Measurements from ENCODE around the gene ELMO1.

DNA sequence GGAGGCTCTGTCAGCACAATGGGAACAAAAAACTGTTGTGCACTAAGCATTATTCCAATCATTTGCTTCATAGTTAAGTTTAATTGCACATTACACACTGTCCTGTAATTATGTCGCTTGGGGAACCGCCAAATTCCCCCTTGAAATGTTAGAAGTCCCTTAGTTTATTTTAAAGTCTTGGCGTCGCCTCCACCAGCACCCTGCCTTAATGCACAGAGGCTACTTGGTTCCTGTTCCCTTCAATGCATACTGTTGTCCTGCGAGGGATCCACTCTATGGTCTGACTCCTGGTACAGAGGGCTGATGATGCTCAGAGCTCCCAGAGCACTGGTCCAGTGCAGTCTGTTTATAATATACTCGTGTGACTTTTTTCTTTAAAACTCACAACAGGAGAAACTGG lies 330.7 kb downstream of the ELMO1 start:
- TF ChIP-seq EHMT2 (IDR thresholded peaks at IDR 0.05; ENCODE audit: borderline replicate concordance, low read depth, low read length) (no peak), ESRRA (CRISPR knock-in tag; IDR thresholded peaks at IDR 0.05; ENCODE audit: low read depth) (no peak), NBN (conservative IDR thresholded peaks at IDR 0.05) (no peak), MAFK (conservative IDR thresholded peaks at IDR 0.05 in 1 of 2, IDR thresholded peaks at IDR 0.05 in 1 of 2; ENCODE audit: low read length in 2 of 2) (no peak), TAF1 (CRISPR knock-in tag; IDR thresholded peaks at IDR 0.05) (no peak), CHD4 (IDR thresholded peaks at IDR 0.05; ENCODE audit: borderline replicate concordance, low read length) (no peak), ZZZ3 (CRISPR knock-in tag; IDR thresholded peaks at IDR 0.05; ENCODE audit: borderline replicate concordance) (no peak), ZNF879 (CRISPR knock-in tag; IDR thresholded peaks at IDR 0.05) (no peak), GTF2F1 (IDR thresholded peaks at IDR 0.05; ENCODE audit: low read length) (no peak)
- TF ChIP-seq, protein P1, sequence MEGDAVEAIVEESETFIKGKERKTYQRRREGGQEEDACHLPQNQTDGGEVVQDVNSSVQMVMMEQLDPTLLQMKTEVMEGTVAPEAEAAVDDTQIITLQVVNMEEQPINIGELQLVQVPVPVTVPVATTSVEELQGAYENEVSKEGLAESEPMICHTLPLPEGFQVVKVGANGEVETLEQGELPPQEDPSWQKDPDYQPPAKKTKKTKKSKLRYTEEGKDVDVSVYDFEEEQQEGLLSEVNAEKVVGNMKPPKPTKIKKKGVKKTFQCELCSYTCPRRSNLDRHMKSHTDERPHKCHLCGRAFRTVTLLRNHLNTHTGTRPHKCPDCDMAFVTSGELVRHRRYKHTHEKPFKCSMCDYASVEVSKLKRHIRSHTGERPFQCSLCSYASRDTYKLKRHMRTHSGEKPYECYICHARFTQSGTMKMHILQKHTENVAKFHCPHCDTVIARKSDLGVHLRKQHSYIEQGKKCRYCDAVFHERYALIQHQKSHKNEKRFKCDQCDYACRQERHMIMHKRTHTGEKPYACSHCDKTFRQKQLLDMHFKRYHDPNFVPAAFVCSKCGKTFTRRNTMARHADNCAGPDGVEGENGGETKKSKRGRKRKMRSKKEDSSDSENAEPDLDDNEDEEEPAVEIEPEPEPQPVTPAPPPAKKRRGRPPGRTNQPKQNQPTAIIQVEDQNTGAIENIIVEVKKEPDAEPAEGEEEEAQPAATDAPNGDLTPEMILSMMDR (CRISPR knock-in tag; IDR thresholded peaks at IDR 0.05): no peak
- TF ChIP-seq, protein P2, sequence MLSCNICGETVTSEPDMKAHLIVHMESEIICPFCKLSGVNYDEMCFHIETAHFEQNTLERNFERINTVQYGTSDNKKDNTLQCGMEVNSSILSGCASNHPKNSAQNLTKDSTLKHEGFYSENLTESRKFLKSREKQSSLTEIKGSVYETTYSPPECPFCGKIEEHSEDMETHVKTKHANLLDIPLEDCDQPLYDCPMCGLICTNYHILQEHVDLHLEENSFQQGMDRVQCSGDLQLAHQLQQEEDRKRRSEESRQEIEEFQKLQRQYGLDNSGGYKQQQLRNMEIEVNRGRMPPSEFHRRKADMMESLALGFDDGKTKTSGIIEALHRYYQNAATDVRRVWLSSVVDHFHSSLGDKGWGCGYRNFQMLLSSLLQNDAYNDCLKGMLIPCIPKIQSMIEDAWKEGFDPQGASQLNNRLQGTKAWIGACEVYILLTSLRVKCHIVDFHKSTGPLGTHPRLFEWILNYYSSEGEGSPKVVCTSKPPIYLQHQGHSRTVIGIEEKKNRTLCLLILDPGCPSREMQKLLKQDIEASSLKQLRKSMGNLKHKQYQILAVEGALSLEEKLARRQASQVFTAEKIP (CRISPR knock-in tag; IDR thresholded peaks at IDR 0.05; ENCODE audit: borderline replicate concordance): no peak
- TF ChIP-seq, protein P3, sequence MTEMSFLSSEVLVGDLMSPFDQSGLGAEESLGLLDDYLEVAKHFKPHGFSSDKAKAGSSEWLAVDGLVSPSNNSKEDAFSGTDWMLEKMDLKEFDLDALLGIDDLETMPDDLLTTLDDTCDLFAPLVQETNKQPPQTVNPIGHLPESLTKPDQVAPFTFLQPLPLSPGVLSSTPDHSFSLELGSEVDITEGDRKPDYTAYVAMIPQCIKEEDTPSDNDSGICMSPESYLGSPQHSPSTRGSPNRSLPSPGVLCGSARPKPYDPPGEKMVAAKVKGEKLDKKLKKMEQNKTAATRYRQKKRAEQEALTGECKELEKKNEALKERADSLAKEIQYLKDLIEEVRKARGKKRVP (CRISPR knock-in tag; IDR thresholded peaks at IDR 0.05): no peak
- TF ChIP-seq, protein P4, sequence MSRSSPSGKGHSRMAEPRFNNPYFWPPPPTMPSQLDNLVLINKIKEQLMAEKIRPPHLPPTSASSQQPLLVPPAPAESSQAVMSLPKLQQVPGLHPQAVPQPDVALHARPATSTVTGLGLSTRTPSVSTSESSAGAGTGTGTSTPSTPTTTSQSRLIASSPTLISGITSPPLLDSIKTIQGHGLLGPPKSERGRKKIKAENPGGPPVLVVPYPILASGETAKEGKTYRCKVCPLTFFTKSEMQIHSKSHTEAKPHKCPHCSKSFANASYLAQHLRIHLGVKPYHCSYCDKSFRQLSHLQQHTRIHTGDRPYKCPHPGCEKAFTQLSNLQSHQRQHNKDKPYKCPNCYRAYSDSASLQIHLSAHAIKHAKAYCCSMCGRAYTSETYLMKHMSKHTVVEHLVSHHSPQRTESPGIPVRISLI (CRISPR knock-in tag; IDR thresholded peaks at IDR 0.05; ENCODE audit: borderline replicate concordance): no peak

Measured in HepG2 (cell line).